SK-N-MC (cell line): ENCODE results near the gene POU6F2.

Source experiments
- DNase-seq: peaks from one replicate; pipeline ENCODE4 v3.0.0-alpha.2; 2011; ENCODE audit warnings: low read depth, low spot score
- H3K27ac ChIP-seq: fragments of 200-600 bp; sonication (generic); 2 replicates; pipeline ENCODE4 v1.5.1; 2016; ENCODE audit warnings: mixed run types
- H3K36me3 ChIP-seq: fragments of 200-600 bp; sonication (generic); 2 replicates; pipeline ENCODE4 v1.6.1; 2017; ENCODE audit warnings: antibody characterized with exemption, low read length, mixed read lengths; ENCODE audit not compliant: insufficient read depth
- H3K4me3 ChIP-seq: fragments of 200-600 bp; sonication (generic); 2 replicates; pipeline ENCODE4 v1.5.1; 2016
- H3K9ac ChIP-seq: fragments of 200-600 bp; sonication (generic); 2 replicates; pipeline ENCODE4 v1.8.0; 2017; ENCODE audit warnings: mixed run types, mixed read lengths; ENCODE audit not compliant: insufficient read length
- H3K9me3 ChIP-seq: fragments of 200-600 bp; sonication (generic); 2 replicates; pipeline ENCODE4 v1.6.1; 2017; ENCODE audit warnings: low read depth, mild to moderate bottlenecking, antibody characterized with exemption, low read length, moderate library complexity, mixed read lengths
- EZH2 ChIP-seq: fragments of 200-600 bp; sonication (generic); IDR thresholded peaks from one replicate; pipeline ENCODE4 v1.6.1; 2017; ENCODE audit warnings: antibody characterized with exemption
- FOXP2 ChIP-seq: optimal IDR thresholded peaks from 2 replicates; pipeline ENCODE3; 2011; ENCODE audit warnings: mild to moderate bottlenecking, moderate library complexity; ENCODE audit not compliant: insufficient read depth; ENCODE audit errors: extremely low read length, control extremely low read depth
- POLR2AphosphoS5 ChIP-seq: IDR thresholded peaks from 2 replicates; pipeline ENCODE4 v1.6.1; 2012; ENCODE audit warnings: mild to moderate bottlenecking, low read depth, low read length, borderline replicate concordance

The POU6F2 gene

DNA sequence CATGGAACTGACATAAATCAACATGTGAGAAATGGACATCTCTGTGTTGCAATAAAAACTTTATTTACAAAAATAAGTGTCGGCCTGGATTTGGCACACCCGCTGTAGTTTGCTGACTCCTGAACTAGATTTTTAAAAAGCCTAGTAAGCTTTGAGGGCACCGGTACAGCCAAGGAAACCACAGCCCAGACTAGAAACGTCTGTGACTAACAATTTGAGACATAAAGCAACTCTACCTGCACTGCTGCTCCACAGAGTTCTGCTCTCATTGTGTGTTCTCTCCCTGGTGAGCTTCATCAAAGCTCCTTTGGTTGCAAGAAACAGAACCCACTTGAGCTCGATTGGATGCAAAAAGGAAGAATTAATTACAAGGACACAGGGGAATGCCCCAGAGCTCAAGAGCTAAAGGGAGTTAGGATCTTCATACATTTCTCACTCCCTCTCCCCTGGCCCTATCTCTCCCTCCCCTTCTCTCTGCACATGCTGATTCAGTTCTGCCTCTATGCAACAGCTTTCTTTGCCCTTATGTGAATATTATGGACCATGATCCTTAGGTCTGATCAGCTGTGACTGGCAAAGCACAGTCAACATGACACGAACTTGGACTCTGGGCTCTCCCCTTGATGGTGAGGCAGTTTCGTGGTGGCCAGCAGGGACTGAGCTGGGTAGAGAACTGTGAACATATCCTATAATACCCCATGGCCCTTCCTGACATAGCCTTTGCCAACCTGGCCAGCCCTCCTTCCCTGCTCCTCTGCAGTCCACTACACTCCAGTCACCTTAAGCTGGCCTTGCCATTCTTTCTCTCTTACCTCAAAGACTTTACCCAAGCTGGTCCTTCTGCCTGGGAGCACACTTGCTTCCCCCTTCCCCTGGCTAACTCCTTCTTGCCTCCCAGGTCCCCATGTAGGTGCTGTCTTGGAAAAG lies 511.0 kb downstream of the POU6F2 start:
- Histone ChIP-seq H3K4me3 (no peak overlapping the region), H3K9me3 (no peaks in the 10 kb centered on the region), H3K36me3 (no peaks in the 10 kb centered on the region), H3K27ac (no peak overlapping the region), H3K9ac (no peak overlapping the region)
- DNase-seq, result no peak
- no peak for TF ChIP-seq FOXP2
- TF ChIP-seq EZH2, result no peak
- no peak for TF ChIP-seq POLR2AphosphoS5

DNA sequence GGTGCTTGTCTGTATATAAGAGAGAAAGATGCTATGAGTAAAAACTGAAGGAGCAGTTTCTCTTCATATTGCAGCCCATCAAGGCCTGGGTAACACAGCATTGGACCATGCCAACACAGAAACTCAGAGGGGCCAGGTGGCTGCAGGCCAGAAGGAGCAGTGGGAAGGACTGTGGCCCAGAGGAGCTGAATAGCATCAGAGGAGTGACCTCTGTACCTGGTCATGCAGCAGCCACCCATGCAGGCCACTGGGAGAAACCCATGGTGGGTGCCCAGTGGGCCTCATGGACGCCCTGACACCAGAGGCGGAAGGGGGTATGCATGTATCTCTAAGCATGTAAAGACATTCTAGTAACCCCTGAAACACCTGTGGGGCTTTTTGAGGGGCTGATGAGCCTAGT lies 512.6 kb downstream of the POU6F2 start:
- no peaks in the 10 kb centered on the region for H3K9me3 ChIP-seq
- H3K36me3 ChIP-seq, result no peaks in the 10 kb centered on the region
- no peak overlapping the region for H3K27ac ChIP-seq
- TF ChIP-seq POLR2AphosphoS5 (no peak), FOXP2 (no peak), EZH2 (no peak)
- H3K9ac ChIP-seq, result no peak overlapping the region
- H3K4me3 ChIP-seq, result no peak overlapping the region
- no peak for DNase-seq

GRCh38 chr7:39493934-39494333 lies 516.2 kb downstream of the POU6F2 start:
- H3K4me3 ChIP-seq, result no peak overlapping the region
- H3K9me3 ChIP-seq, result no peaks in the 10 kb centered on the region
- no peak overlapping the region for H3K27ac ChIP-seq
- no peaks in the 10 kb centered on the region for H3K36me3 ChIP-seq
- no peak overlapping the region for H3K9ac ChIP-seq
- DNase-seq, result no peak
- TF ChIP-seq POLR2AphosphoS5 (no peak), EZH2 (no peak), FOXP2 (no peak)

DNA sequence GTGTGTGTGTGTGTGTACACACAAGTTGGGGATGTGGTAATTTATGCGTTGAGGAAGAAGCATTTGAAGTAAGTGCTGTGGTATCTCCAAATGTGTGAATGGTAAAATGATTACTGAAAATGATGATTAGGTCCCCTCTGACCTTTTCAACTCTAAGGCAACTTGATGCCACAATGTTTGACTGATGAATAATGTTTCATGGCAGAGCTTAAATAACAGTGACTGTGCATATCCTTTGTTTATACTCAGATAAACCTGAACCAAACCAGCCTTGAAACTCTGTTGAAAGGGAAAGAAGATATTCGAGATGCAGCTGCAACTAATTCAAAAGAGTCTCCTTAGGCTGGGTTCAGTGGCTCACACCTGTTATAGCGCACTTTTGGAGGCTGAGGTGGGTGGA lies 523.6 kb downstream of the POU6F2 start:
- H3K36me3 ChIP-seq, result no peaks in the 10 kb centered on the region
- H3K4me3 ChIP-seq, result no peak overlapping the region
- no peak for DNase-seq
- no peak overlapping the region for H3K9ac ChIP-seq
- no peak for TF ChIP-seq FOXP2
- no peak overlapping the region for H3K27ac ChIP-seq
- no peaks in the 10 kb centered on the region for H3K9me3 ChIP-seq

DNA sequence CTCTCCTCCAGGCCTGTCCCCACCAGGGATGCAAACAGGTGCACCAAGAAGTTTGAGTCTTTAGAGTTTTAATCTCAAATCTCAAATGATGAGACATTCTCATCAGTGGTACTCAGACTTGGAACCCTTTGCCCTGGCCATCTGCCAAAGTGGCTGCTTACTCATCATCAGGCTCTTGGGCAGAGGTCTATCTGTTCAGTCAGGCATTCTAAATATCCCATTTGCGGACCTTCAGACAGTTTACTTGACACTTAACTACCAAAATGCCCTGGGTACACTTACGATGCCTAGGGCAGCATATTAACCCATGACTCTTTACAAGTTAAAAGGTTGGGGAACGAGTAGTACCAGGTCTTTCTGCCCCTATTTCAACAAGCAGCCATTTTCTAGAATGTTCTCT lies 527.3 kb downstream of the POU6F2 start:
- no peak overlapping the region for H3K27ac ChIP-seq
- H3K36me3 ChIP-seq, result no peaks in the 10 kb centered on the region
- no peak overlapping the region for H3K9ac ChIP-seq
- no peak for DNase-seq
- H3K4me3 ChIP-seq, result no peak overlapping the region
- no peaks in the 10 kb centered on the region for H3K9me3 ChIP-seq
- TF ChIP-seq EZH2 (no peak), POLR2AphosphoS5 (no peak), FOXP2 (no peak)

GRCh38 chr7:39507866-39508551 lies 530.3 kb downstream of the POU6F2 start:
- TF ChIP-seq EZH2 (no peak), POLR2AphosphoS5 (no peak), FOXP2 (no peak)
- Histone ChIP-seq H3K36me3 (no peaks in the 10 kb centered on the region), H3K9ac (no peak overlapping the region), H3K4me3 (no peak overlapping the region), H3K9me3 (no peaks in the 10 kb centered on the region), H3K27ac (no peak overlapping the region)
- no peak for DNase-seq

DNA sequence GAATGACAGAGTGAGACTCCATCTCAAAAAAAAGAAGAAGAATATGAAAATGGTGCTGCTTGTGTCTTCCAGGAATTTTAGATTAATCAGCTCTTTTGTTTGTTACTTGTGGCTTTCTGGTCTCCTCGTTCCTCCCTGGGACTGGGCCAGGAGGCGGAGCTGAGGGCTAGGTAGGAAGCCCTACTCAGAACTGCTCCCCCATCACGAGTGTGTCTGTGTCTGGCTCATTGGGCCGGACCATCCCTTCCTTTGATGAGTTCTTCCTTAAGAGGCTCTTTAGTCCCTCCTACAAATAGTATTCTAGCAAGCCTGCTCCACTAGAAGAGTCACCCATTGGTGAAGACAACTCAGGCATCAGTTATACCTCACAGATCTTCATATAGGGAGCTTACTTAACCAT lies 531.7 kb downstream of the POU6F2 start:
- Histone ChIP-seq H3K4me3 (no peak overlapping the region), H3K27ac (no peak overlapping the region), H3K36me3 (no peaks in the 10 kb centered on the region), H3K9me3 (no peaks in the 10 kb centered on the region), H3K9ac (no peak overlapping the region)
- DNase-seq, result no peak
- TF ChIP-seq POLR2AphosphoS5, result no peak
- TF ChIP-seq EZH2, result no peak
- no peak for TF ChIP-seq FOXP2

- no peak overlapping the region for H3K27ac ChIP-seq
- no peaks in the 10 kb centered on the region for H3K9me3 ChIP-seq
- DNase-seq, result no peak
- H3K9ac ChIP-seq, result no peak overlapping the region
- H3K4me3 ChIP-seq, result no peak overlapping the region
- no peak for TF ChIP-seq EZH2
- no peak for TF ChIP-seq FOXP2
- no peak for TF ChIP-seq POLR2AphosphoS5
- no peaks in the 10 kb centered on the region for H3K36me3 ChIP-seq
Observed at GRCh38 chr7:39509912-39510311, 532.2 kb downstream of the POU6F2 start.

DNA sequence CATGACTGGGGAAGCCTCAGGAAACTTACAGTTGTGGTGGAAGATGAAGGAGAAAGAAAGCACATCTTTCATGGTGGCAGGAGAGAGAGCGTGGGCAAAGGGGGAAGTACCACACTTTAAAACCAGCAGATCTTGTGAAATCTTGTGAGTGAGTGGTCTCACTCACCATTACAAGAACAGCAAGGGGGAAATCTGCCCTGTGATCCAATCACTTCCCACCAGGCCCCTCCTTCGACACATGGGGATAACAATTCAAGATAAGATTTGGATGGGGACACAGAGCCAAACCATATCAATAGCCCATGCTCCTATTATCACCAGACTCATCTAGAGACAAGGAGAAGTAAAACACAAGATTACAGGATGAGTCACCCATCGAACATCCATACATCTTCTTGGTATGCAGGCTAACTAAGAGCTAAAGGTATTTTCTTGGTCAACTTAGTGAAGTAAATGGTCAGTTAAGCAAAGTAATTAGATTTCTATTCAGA lies 533.2 kb downstream of the POU6F2 start:
- no peak overlapping the region for H3K9ac ChIP-seq
- H3K36me3 ChIP-seq, result no peaks in the 10 kb centered on the region
- no peaks in the 10 kb centered on the region for H3K9me3 ChIP-seq
- no peak overlapping the region for H3K4me3 ChIP-seq
- TF ChIP-seq POLR2AphosphoS5 (no peak), FOXP2 (no peak), EZH2 (no peak)
- no peak for DNase-seq
- no peak overlapping the region for H3K27ac ChIP-seq
